PC-9 (cell line): Measurements from ENCODE around the gene TRAF3IP1. TPM values are rescaled to one million over a fixed set of nuclear protein-coding genes. Genes with fewer than 3 reads are reported as not detected.
"Not testable (repeated sequence)": the region's sequence is repeated elsewhere in the genome, so short reads cannot be mapped to it uniquely, and the experiment has no call there.

Experiments used
- BruUV-seq: library from RNA; stranded (reverse); fragments of 400-500 nt; replicated peaks from 2 replicates; lab custom pipeline; 2021; lab: Mats Ljungman, UMichigan
- CTCF ChIA-PET: fragments of 300-600 bp; sonication (Branson Sonifier 250); formaldehyde crosslinking; loops from one replicate; lab custom pipeline; 2022; ENCODE audit warnings: antibody characterized with exemption; lab: Charles Lee
- POLR2A ChIA-PET: fragments of 300-600 bp; sonication (Branson Sonifier 250); formaldehyde crosslinking; loops from one replicate; lab custom pipeline; 2022; ENCODE audit warnings: antibody characterized with exemption; ENCODE audit not compliant: unreplicated experiment; lab: Charles Lee
- DNase-seq, 2 experiments: peaks; one replicate each; pipeline versions ENCODE4 v3.0.0 to v3.0.0-alpha.2; 2015 to 2022; ENCODE audit warnings: mixed read lengths in 1 of 2
- H2AFZ ChIP-seq: fragments of 200-600 bp; sonication (generic); 2 replicates; pipeline ENCODE4 v1.8.1; 2017; ENCODE audit warnings: antibody characterized with exemption
- H3F3A ChIP-seq: fragments of 200-600 bp; sonication (generic); 2 replicates; pipeline ENCODE4 v1.8.1; 2017; ENCODE audit warnings: antibody characterized with exemption, mild to moderate bottlenecking, low read depth; ENCODE audit not compliant: insufficient read depth
- H3K27ac ChIP-seq: fragments of 200-600 bp; sonication (generic); 2 replicates; pipeline ENCODE4 v1.6.1; 2016; ENCODE audit warnings: mixed run types
- H3K27me3 ChIP-seq: fragments of 200-600 bp; sonication (generic); 2 replicates; pipeline ENCODE4 v1.6.1; 2016; ENCODE audit warnings: low read depth, mixed run types; ENCODE audit not compliant: insufficient read depth
- H3K36me3 ChIP-seq: fragments of 200-600 bp; sonication (generic); 2 replicates; pipeline ENCODE4 v1.6.1; 2016; ENCODE audit warnings: low read depth, mixed run types
- H3K4me1 ChIP-seq: fragments of 200-600 bp; sonication (generic); replicated peaks from 2 replicates; pipeline ENCODE4 v1.6.1; 2016; ENCODE audit warnings: mixed run types; ENCODE audit not compliant: insufficient read depth
- H3K4me2 ChIP-seq: fragments of 200-600 bp; sonication (generic); 2 replicates; pipeline ENCODE4 v1.6.1; 2017; ENCODE audit warnings: mixed run types
- H3K4me3 ChIP-seq: fragments of 200-600 bp; sonication (generic); 2 replicates; pipeline ENCODE4 v1.6.1; 2016; ENCODE audit warnings: mixed run types
- H3K79me2 ChIP-seq: fragments of 200-600 bp; sonication (generic); 2 replicates; pipeline ENCODE4 v1.6.1; 2017; ENCODE audit warnings: low read depth, mixed run types
- H3K9me2 ChIP-seq: fragments of 200-600 bp; sonication (generic); 2 replicates; pipeline ENCODE4 v1.8.1; 2017; ENCODE audit warnings: mild to moderate bottlenecking; ENCODE audit not compliant: insufficient read depth
- H3K9me3 ChIP-seq: fragments of 200-600 bp; sonication (generic); 2 replicates; pipeline ENCODE4 v1.8.1; 2016; ENCODE audit warnings: low read depth; ENCODE audit not compliant: insufficient read depth
- H4K20me1 ChIP-seq: fragments of 200-600 bp; sonication (generic); 2 replicates; pipeline ENCODE4 v1.8.1; 2017; ENCODE audit not compliant: insufficient read depth
- CTCF ChIP-seq: fragments of 200-600 bp; sonication (generic); conservative IDR thresholded peaks from 2 replicates; pipeline ENCODE4 v1.6.1; 2017; ENCODE audit warnings: mixed run types, antibody characterized with exemption, mild to moderate bottlenecking, moderate library complexity
- EZH2 ChIP-seq: fragments of 200-600 bp; sonication (generic); IDR thresholded peaks from 2 replicates; pipeline ENCODE4 v1.8.0; 2017; ENCODE audit warnings: antibody characterized with exemption, low read depth
- intact Hi-C: fragments of 100-400 bp; cut with micrococcal nuclease; formaldehyde crosslinking; loops from one replicate; pipeline ENCODE4 v1.10.0; 2022; ENCODE audit not compliant: unreplicated experiment
- total RNA-seq: library from RNA; stranded (reverse); gene quantifications from 2 replicates; pipeline ENCODE4 v1.2.3, GENCODE V29; 2021

Gene TRAF3IP1
- total RNA-seq, 1 experiment from 2014 or later, result 51.7 TPM

DNA sequence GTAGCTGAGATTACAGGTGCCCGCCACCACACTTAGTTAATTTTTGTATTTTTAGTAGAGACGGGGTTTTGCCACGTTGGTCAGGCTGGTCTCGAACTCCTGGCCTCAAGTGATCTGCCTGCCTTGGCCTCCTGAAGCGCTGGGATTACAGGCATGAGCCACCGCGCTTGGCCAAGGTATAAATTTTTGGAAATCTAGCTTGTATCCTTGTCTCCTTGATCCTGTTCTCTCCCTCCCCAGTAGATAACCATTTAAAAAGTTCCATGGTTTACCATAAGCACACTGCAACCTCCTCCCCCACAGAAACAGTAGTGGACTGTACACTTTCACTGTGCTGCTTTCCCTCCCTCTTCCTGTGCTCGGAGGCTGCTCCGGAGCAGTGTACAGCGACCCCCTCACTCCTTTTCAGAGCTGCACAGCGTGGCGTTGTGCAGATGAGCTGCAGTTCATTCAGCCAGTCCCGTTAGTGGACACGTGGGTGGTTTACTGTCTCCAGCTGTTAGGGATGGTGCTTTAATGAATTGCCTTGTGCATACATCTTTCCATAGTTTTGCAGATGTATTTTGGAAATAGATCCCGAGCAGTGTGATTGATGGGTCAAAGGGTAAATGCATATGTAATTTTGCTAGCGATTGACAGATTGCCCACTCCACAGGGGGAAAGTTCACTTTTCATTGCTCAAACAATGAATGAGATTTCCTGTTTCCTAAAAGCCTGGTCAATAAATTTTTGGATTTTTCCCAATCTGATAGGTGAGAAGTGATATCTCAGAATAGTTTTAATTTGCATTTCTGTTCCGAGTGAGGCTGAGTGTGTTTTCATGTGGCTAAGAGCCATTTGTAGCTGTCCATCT lies 121.2 kb downstream of the TRAF3IP1 start:
- intact Hi-C loops, result no loop called here
- no peak overlapping the region for H3K4me2 ChIP-seq
- POLR2A ChIA-PET, result no interaction called here

DNA sequence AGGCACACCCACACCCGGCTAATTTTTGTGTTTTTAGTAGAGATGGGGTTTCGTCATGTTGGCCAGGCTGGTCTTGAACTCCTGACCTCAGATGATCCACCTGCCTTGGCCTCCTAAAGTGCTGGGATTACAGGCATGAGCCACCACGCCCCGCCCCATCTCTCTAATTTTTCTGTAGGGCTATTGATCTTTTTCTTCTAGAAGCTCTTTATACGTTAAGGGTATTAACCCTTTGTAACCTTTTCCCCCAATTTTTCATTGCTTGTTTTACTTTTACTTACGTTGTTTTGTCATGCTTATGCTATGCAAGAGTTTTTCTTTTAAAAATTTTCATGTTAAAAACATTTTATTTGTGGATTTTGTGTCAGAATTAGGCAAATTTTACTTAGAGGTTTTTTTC lies 121.9 kb downstream of the TRAF3IP1 start:
- BruUV-seq, H3K27ac ChIP-seq, H3K27me3 ChIP-seq, intact Hi-C loops, H3K9me3 ChIP-seq, H3K4me3 ChIP-seq, DNase-seq, H2AFZ ChIP-seq, POLR2A ChIA-PET, H3K4me2 ChIP-seq, H3K9me2 ChIP-seq: not testable (repeated sequence)
- Histone ChIP-seq H3K79me2 (peaks cover 29% of the 10 kb centered on the region), H3K36me3 (peaks cover 27% of the 10 kb centered on the region), H3K4me1 (peaks cover 13% of the 10 kb centered on the region), H4K20me1 (peaks cover 37% of the 10 kb centered on the region), H3F3A (peaks cover 17% of the 10 kb centered on the region)
- CTCF ChIA-PET, result interaction anchor here (0.6 to 0.7 kb wide), 2 partner anchors 172 to 254 kb away, joined by 4 read pairs; no protein-coding TSS in a partner anchor

More for the DNA sequence above, 121.2 kb downstream of the TRAF3IP1 start:
- TF ChIP-seq EZH2, result no peak
- TF ChIP-seq CTCF, result no peak
- peaks cover 29% of the 10 kb centered on the region for H3K79me2 ChIP-seq
- no peaks in the 10 kb centered on the region for H3K9me2 ChIP-seq
- BruUV-seq, result no TSS peak
- H3K27me3 ChIP-seq, result no peaks in the 10 kb centered on the region
- peaks cover 42% of the 10 kb centered on the region for H4K20me1 ChIP-seq
- no peak overlapping the region for H3K4me3 ChIP-seq
- H2AFZ ChIP-seq, result no peak overlapping the region
- H3F3A ChIP-seq, result peaks cover 17% of the 10 kb centered on the region
- CTCF ChIA-PET, result interaction anchor here (0.6 to 0.7 kb wide), 3 partner anchors 171 to 1933 kb away, joined by 4 to 11 read pairs (median 4); no protein-coding TSS in a partner anchor
- no peak overlapping the region for H3K27ac ChIP-seq
- H3K9me3 ChIP-seq, result no peaks in the 10 kb centered on the region
- H3K36me3 ChIP-seq, result peaks cover 33% of the 10 kb centered on the region
- H3K4me1 ChIP-seq, result peaks cover 13% of the 10 kb centered on the region
- DNase-seq, result no peak

GRCh38 chr2:238444242-238444641 lies 123.9 kb downstream of the TRAF3IP1 start:
- intact Hi-C loops, result no loop called here
- no peak overlapping the region for H3K27ac ChIP-seq
- no peaks in the 10 kb centered on the region for H3K9me2 ChIP-seq
- no peak overlapping the region for H2AFZ ChIP-seq
- BruUV-seq, result no TSS peak
- no peak overlapping the region for H3K4me2 ChIP-seq
- TF ChIP-seq EZH2, result no peak
- no peak for TF ChIP-seq CTCF
- peaks cover 29% of the 10 kb centered on the region for H3K79me2 ChIP-seq
- H3K4me3 ChIP-seq, result no peak overlapping the region
- H3K36me3 ChIP-seq, result peaks cover 29% of the 10 kb centered on the region
- ChIA-PET POLR2A (no interaction called here), CTCF (no interaction called here)
- H3F3A ChIP-seq, result peaks cover 10% of the 10 kb centered on the region
- H3K9me3 ChIP-seq, result no peaks in the 10 kb centered on the region
- no peak for DNase-seq
- peaks cover 44% of the 10 kb centered on the region for H4K20me1 ChIP-seq
- peaks cover 10% of the 10 kb centered on the region for H3K4me1 ChIP-seq
- no peaks in the 10 kb centered on the region for H3K27me3 ChIP-seq
